Mucosa of descending colon (tissue), 3 donors: ENCODE data around the gene RAD50. TPM values are rescaled to one million over a fixed set of nuclear protein-coding genes. Genes with fewer than 3 reads are reported as not detected.

Experiments used
- ATAC-seq: fragments of 200-7000 bp; cut with Tn5 transposase; one replicate; pipeline ENCODE4 v1.9.1; 2020; ENCODE audit warnings: mild to moderate bottlenecking, moderate library complexity
- DNase-seq, 3 donors: peaks; one replicate each; pipeline ENCODE4 v3.0.0-alpha.2; 2020
- H3K36me3 ChIP-seq: fragments of 200-600 bp; one replicate; pipeline ENCODE4 v1.8.0; 2021; ENCODE audit warnings: low read depth, mild to moderate bottlenecking
- H3K4me1 ChIP-seq: fragments of 200-600 bp; one replicate; pipeline ENCODE4 v1.8.0; 2021; ENCODE audit warnings: low read depth, mild to moderate bottlenecking
- H3K4me3 ChIP-seq: fragments of 200-600 bp; one replicate; pipeline ENCODE4 v1.8.0; 2021; ENCODE audit warnings: mild to moderate bottlenecking
- H3K9me3 ChIP-seq: fragments of 200-600 bp; one replicate; pipeline ENCODE4 v1.8.0; 2021; ENCODE audit warnings: mild to moderate bottlenecking
- intact Hi-C, 2 donors: fragments of 100-400 bp; cut with DNase I in 1 of 2; cut with micrococcal nuclease in 1 of 2; formaldehyde crosslinking; loops; one replicate each; pipeline versions ENCODE4 v1.11.0 to v1.11.1; 2022; cut with DNase I, micrococcal nuclease
- total RNA-seq, 3 donors: library from RNA; stranded (reverse); fragmentation: NEBNext Ultra II Directional in 2 of 3; extraction: Animal tissue kit (Norgen Biotek cat#: 25700) in 2 of 3; gene quantifications; one replicate each; pipeline versions ENCODE4 v1.2.1 to v1.2.4, GENCODE V29; 2021 to 2023
- TF ChIP-seq, protein P1 (sequence below): fragments of 200-600 bp; IDR thresholded peaks from one replicate; pipeline ENCODE4 v1.8.0; 2022; ENCODE audit warnings: antibody characterized with exemption, mild to moderate bottlenecking
- donor health status: DM: no; HTN: no; CAD: no; lungs with moderate emphysema.
- donor health status: DM: no; HTN: no; CAD: no.
- donor health status: DM: no; HTN: yes; CAD: no.

The RAD50 gene
- total RNA-seq, 3 donors from 2014 or later, result 35.3 to 43.8 (median 36.1) TPM

- TF ChIP-seq, protein P1, sequence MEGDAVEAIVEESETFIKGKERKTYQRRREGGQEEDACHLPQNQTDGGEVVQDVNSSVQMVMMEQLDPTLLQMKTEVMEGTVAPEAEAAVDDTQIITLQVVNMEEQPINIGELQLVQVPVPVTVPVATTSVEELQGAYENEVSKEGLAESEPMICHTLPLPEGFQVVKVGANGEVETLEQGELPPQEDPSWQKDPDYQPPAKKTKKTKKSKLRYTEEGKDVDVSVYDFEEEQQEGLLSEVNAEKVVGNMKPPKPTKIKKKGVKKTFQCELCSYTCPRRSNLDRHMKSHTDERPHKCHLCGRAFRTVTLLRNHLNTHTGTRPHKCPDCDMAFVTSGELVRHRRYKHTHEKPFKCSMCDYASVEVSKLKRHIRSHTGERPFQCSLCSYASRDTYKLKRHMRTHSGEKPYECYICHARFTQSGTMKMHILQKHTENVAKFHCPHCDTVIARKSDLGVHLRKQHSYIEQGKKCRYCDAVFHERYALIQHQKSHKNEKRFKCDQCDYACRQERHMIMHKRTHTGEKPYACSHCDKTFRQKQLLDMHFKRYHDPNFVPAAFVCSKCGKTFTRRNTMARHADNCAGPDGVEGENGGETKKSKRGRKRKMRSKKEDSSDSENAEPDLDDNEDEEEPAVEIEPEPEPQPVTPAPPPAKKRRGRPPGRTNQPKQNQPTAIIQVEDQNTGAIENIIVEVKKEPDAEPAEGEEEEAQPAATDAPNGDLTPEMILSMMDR, result peak; percentile 71
- Histone ChIP-seq H3K4me3 (no peak overlapping the region), H3K9me3 (no peaks in the 10 kb centered on the region), H3K4me1 (peaks cover 5% of the 10 kb centered on the region), H3K36me3 (no peaks in the 10 kb centered on the region)
- ATAC-seq, result peak; percentile 93
- DNase-seq, result peak in 2 of 3 donors; percentile 48 to 76
- intact Hi-C loops, result no loop called here
Observed at GRCh38 chr5:132526290-132526973, 30.3 kb upstream of the RAD50 start.

DNA sequence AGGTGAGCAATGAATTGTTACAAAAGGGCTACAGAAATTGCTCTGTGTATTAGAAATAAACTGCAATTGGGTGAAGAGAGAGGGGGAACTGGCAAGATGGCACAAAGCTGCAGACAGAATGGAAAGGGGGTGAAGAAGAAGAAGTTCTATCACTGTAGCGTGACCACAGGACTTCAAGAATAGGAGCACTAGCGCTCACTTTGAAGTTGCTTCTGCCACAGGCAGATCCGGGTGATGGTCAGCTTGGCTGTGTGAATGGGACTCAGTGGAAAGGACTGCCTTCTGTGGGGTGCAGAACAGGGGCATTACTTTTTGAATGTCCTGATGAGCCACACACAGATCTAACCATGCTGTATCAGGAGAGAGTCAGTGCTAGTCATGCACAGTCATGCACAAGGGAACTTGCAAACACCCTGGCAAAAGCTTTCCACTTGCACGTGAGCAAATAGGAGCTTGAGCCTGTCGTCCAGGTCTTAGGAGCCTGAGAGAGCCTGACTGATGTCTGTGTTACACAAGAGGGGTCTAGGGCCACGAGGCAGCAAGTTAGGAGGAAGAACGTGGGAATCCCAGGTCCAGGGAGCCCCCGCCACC, 29.7 kb upstream of the RAD50 start:
- TF ChIP-seq, protein P1, result no peak
- intact Hi-C loops, result no loop called here
- DNase-seq (no peak), ATAC-seq (peak; percentile 21)
- H3K36me3 ChIP-seq, result no peaks in the 10 kb centered on the region
- H3K9me3 ChIP-seq, result no peaks in the 10 kb centered on the region
- H3K4me3 ChIP-seq, result no peak overlapping the region
- peaks cover 5% of the 10 kb centered on the region for H3K4me1 ChIP-seq

- TF ChIP-seq, protein P1, result no peak
- ATAC-seq, result no peak
- Histone ChIP-seq H3K4me3 (no peak overlapping the region), H3K4me1 (peaks cover 5% of the 10 kb centered on the region), H3K36me3 (no peaks in the 10 kb centered on the region), H3K9me3 (no peaks in the 10 kb centered on the region)
- DNase-seq, result no peak
- intact Hi-C loops, result no loop called here
Observed at GRCh38 chr5:132528021-132528420, 28.8 kb upstream of the RAD50 start.

DNA sequence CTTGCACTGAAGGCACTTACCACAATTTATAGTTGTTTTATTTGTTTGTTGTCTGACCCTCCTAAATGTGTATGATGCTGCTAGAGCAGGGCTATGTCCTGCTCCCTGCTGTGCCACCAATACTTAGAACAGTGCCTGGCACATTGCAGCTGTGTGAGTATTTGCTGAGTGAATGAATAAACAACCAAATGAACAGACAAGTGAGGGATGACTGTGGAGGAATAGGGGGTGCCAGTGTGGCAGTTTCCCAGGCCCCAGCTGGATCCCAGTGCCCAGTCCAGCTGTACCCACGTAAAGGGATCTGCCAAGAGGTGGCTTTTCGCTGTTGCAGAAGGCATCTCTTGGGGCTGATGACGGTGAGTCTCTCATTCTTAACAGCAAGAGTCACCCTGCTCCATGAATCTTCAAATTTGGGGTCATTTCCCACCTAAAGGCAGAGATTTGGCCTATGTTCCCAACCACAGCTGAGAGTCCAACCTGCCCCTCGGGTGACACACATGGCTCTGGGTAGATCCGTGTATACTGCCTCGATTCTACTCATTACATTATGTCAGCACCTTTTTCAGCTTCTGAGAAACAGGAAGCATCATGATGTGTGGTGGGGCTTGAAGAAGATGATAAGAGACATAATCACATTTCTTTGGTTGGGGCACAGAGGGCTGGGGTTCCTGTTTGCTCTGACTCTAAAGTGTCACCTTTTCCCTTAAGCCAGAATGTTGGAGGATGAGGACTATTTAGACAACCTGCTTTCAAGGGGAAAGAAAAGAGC, 27.7 kb upstream of the RAD50 start:
- ATAC-seq (no peak), DNase-seq (no peak)
- intact Hi-C loops, result no loop called here
- Histone ChIP-seq H3K9me3 (no peaks in the 10 kb centered on the region), H3K36me3 (no peaks in the 10 kb centered on the region), H3K4me3 (no peak overlapping the region), H3K4me1 (peaks cover 5% of the 10 kb centered on the region)
- TF ChIP-seq, protein P1, result no peak

DNA sequence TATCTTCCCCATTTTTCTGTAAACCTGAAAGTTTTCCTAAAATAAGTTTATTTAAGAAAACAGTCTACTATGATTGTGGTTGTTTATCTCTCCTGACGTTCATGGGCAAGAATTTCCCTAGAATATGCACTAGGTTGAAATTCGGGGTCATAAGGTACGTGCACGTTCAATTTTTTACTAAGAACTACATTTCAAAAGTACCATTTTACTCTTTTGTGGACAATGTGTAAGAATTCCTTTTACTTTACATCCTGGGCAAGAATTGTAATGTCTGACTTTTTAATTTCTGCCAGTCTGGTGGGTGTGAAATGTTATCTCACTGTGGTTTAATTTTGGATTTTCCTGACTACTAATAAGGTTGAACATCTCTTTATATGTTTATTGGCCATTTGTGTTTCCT, 25.8 kb upstream of the RAD50 start:
- no peak overlapping the region for H3K4me3 ChIP-seq
- intact Hi-C loops, result no loop called here
- H3K9me3 ChIP-seq, result no peaks in the 10 kb centered on the region
- DNase-seq (no peak), ATAC-seq (no peak)
- TF ChIP-seq, protein P1, result no peak
- peaks cover 5% of the 10 kb centered on the region for H3K4me1 ChIP-seq
- no peaks in the 10 kb centered on the region for H3K36me3 ChIP-seq
